Uterus (tissue), 2 donors: ENCODE measurements around the gene PHF3.

Experiments
- CTCF ChIP-seq, 4 experiments: fragments of 200-600 bp in 2 of 4; fragments of 450-650 bp in 2 of 4; sonication (generic) in 2 of 4; IDR thresholded peaks; one replicate each; pipeline ENCODE4 v1.5.1; 2016 to 2019; ENCODE audit warnings: antibody characterized with exemption in 4 of 4, mild to moderate bottlenecking in 2 of 4, moderate library complexity in 1 of 4
- POLR2A ChIP-seq, 2 donors: fragments of 450-650 bp; IDR thresholded peaks; one replicate each; pipeline ENCODE4 v1.6.1; 2016; ENCODE audit warnings: antibody characterized with exemption in 2 of 2, mild to moderate bottlenecking in 1 of 2, moderate library complexity in 1 of 2

GRCh38 chr6:63673692-63674091, 38.1 kb downstream of the PHF3 start:
- TF ChIP-seq CTCF (IDR thresholded peaks at IDR 0.05), result no peak
- no peak for TF ChIP-seq POLR2A (IDR thresholded peaks at IDR 0.05)
